ENCODE data around the gene ZNF236. TPM values are rescaled to one million over a fixed set of nuclear protein-coding genes. Genes with fewer than 3 reads are reported as not detected.

ZNF236 gene
- total RNA-seq, 1 donor from 2014 or later = 19.4 TPM

GRCh38 chr18:76920974-76921373, 98.6 kb downstream of the ZNF236 start:
- Mint-ChIP-seq H3K4me3 (ENCODE audit: unreplicated experiment) (no peak overlapping the region), H3K27ac (ENCODE audit: unreplicated experiment) (no peak overlapping the region), H3K9me3 (ENCODE audit: unreplicated experiment) (no peaks in the 10 kb centered on the region), H3K36me3 (ENCODE audit: low read depth, unreplicated experiment) (peaks cover 27% of the 10 kb centered on the region), H3K4me1 (ENCODE audit: unreplicated experiment) (no peaks in the 10 kb centered on the region), H3K27me3 (ENCODE audit: unreplicated experiment) (peaks cover 4% of the 10 kb centered on the region)
- TF ChIP-seq CTCF (IDR thresholded peaks at IDR 0.05; ENCODE audit: unreplicated experiment) = no peak
- DNase-seq (ENCODE audit: low spot score) = no peak

GRCh38 chr18:76922107-76922506, 99.8 kb downstream of the ZNF236 start:
- H3K27ac Mint-ChIP-seq (ENCODE audit: unreplicated experiment) = no peak overlapping the region
- H3K27me3 Mint-ChIP-seq (ENCODE audit: unreplicated experiment) = peaks cover 3% of the 10 kb centered on the region
- H3K9me3 Mint-ChIP-seq (ENCODE audit: unreplicated experiment) = no peaks in the 10 kb centered on the region
- H3K4me3 Mint-ChIP-seq (ENCODE audit: unreplicated experiment) = no peak overlapping the region
- peak; percentile 50 for DNase-seq (ENCODE audit: low spot score)
- H3K36me3 Mint-ChIP-seq (ENCODE audit: low read depth, unreplicated experiment) = peaks cover 32% of the 10 kb centered on the region
- no peaks in the 10 kb centered on the region for H3K4me1 Mint-ChIP-seq (ENCODE audit: unreplicated experiment)
- peak; percentile 30 for TF ChIP-seq CTCF (IDR thresholded peaks at IDR 0.05; ENCODE audit: unreplicated experiment)

- H3K27me3 Mint-ChIP-seq (ENCODE audit: unreplicated experiment) = peaks cover 3% of the 10 kb centered on the region
- H3K36me3 Mint-ChIP-seq (ENCODE audit: low read depth, unreplicated experiment) = peaks cover 32% of the 10 kb centered on the region
- TF ChIP-seq CTCF (IDR thresholded peaks at IDR 0.05; ENCODE audit: unreplicated experiment) = peak; percentile 71
- no peak overlapping the region for H3K4me3 Mint-ChIP-seq (ENCODE audit: unreplicated experiment)
- peak; percentile 58 for DNase-seq (ENCODE audit: low spot score)
- no peaks in the 10 kb centered on the region for H3K4me1 Mint-ChIP-seq (ENCODE audit: unreplicated experiment)
- H3K9me3 Mint-ChIP-seq (ENCODE audit: unreplicated experiment) = no peaks in the 10 kb centered on the region
- H3K27ac Mint-ChIP-seq (ENCODE audit: unreplicated experiment) = no peak overlapping the region
Measured at GRCh38 chr18:76923485-76924085, 101.2 kb downstream of the ZNF236 start.

- Mint-ChIP-seq H3K36me3 (ENCODE audit: low read depth, unreplicated experiment) (peaks cover 25% of the 10 kb centered on the region), H3K4me1 (ENCODE audit: unreplicated experiment) (no peaks in the 10 kb centered on the region), H3K9me3 (ENCODE audit: unreplicated experiment) (no peaks in the 10 kb centered on the region), H3K4me3 (ENCODE audit: unreplicated experiment) (no peak overlapping the region), H3K27ac (ENCODE audit: unreplicated experiment) (no peak overlapping the region), H3K27me3 (ENCODE audit: unreplicated experiment) (peaks cover 3% of the 10 kb centered on the region)
- no peak for DNase-seq (ENCODE audit: low spot score)
- TF ChIP-seq CTCF (IDR thresholded peaks at IDR 0.05; ENCODE audit: unreplicated experiment) = no peak
Measured at GRCh38 chr18:76925501-76925900, 103.1 kb downstream of the ZNF236 start.

GRCh38 chr18:76927223-76927725, 104.9 kb downstream of the ZNF236 start:
- TF ChIP-seq CTCF (IDR thresholded peaks at IDR 0.05; ENCODE audit: unreplicated experiment) = no peak
- Mint-ChIP-seq H3K4me1 (ENCODE audit: unreplicated experiment) (peaks cover 4% of the 10 kb centered on the region), H3K27me3 (ENCODE audit: unreplicated experiment) (no peaks in the 10 kb centered on the region), H3K36me3 (ENCODE audit: low read depth, unreplicated experiment) (peaks cover 17% of the 10 kb centered on the region), H3K4me3 (ENCODE audit: unreplicated experiment) (no peak overlapping the region), H3K9me3 (ENCODE audit: unreplicated experiment) (no peaks in the 10 kb centered on the region), H3K27ac (ENCODE audit: unreplicated experiment) (no peak overlapping the region)
- DNase-seq (ENCODE audit: low spot score) = no peak

Data from endothelial cell (in vitro differentiated cells).